Activated gamma-delta T cell treated with Interleukin-2 at 50 U/mL for 16 hours (primary cell): ENCODE data around the gene LUC7L2.
"Not testable (repeated sequence)": the region's sequence is repeated elsewhere in the genome, so short reads cannot be mapped to it uniquely, and the experiment has no call there.

ENCODE experiments used
- DNase-seq: peaks from one replicate; pipeline ENCODE4 v3.0.0-alpha.2; 2020

The LUC7L2 gene

GRCh38 chr7:139403601-139404000 lies 43.9 kb downstream of the LUC7L2 start:
- DNase-seq: no peak

- DNase-seq: no peak
These were observed 47.9 kb downstream of the LUC7L2 start for GRCh38 chr7:139407555-139407954.

GRCh38 chr7:139414743-139415402 lies 55.2 kb downstream of the LUC7L2 start:
- DNase-seq: not testable (repeated sequence)

GRCh38 chr7:139416405-139416804 lies 56.7 kb downstream of the LUC7L2 start:
- no peak for DNase-seq

GRCh38 chr7:139417478-139417877 lies 57.8 kb downstream of the LUC7L2 start:
- DNase-seq: no peak

GRCh38 chr7:139421123-139421522 lies 61.4 kb downstream of the LUC7L2 start:
- DNase-seq: no peak

- no peak for DNase-seq
These were observed 62.4 kb downstream of the LUC7L2 start for GRCh38 chr7:139422126-139422525.

GRCh38 chr7:139423091-139423490 lies 63.4 kb downstream of the LUC7L2 start:
- no peak for DNase-seq

- DNase-seq: no peak
These were observed 64.3 kb downstream of the LUC7L2 start for GRCh38 chr7:139424004-139424403.

- DNase-seq: not testable (repeated sequence)
These were observed 66.0 kb downstream of the LUC7L2 start for GRCh38 chr7:139425701-139426100.

- no peak for DNase-seq
These were observed 66.7 kb downstream of the LUC7L2 start for GRCh38 chr7:139426258-139427028.

- no peak for DNase-seq
These were observed 67.3 kb downstream of the LUC7L2 start for GRCh38 chr7:139427029-139427420.

GRCh38 chr7:139427788-139428187 lies 68.1 kb downstream of the LUC7L2 start:
- DNase-seq: no peak

GRCh38 chr7:139429735-139430134 lies 70.0 kb downstream of the LUC7L2 start:
- DNase-seq: not testable (repeated sequence)

GRCh38 chr7:139430443-139430842 lies 70.7 kb downstream of the LUC7L2 start:
- DNase-seq: no peak

- DNase-seq: no peak
These were observed 71.3 kb downstream of the LUC7L2 start for GRCh38 chr7:139431010-139431409.

- DNase-seq: no peak
These were observed 71.8 kb downstream of the LUC7L2 start for GRCh38 chr7:139431459-139431858.

- DNase-seq: no peak
These were observed 77.1 kb downstream of the LUC7L2 start for GRCh38 chr7:139436806-139437205.

GRCh38 chr7:139439375-139439774 lies 79.7 kb downstream of the LUC7L2 start:
- no peak for DNase-seq

GRCh38 chr7:139441961-139442360 lies 82.3 kb downstream of the LUC7L2 start:
- DNase-seq: no peak

- no peak for DNase-seq
These were observed 86.6 kb downstream of the LUC7L2 start for GRCh38 chr7:139446051-139446890.

- no peak for DNase-seq
These were observed 91.2 kb downstream of the LUC7L2 start for GRCh38 chr7:139450851-139451250.

- DNase-seq: no peak
These were observed 91.9 kb downstream of the LUC7L2 start for GRCh38 chr7:139451638-139452037.
